ENCODE measurements around the gene PPFIBP2. TPM values are rescaled to one million over a fixed set of nuclear protein-coding genes. Genes with fewer than 3 reads are reported as not detected.

PPFIBP2 gene
- total RNA-seq, 1 experiment from 2014 or later: 5.7 TPM

GRCh38 chr11:7488681-7489080 lies 25.1 kb upstream of the PPFIBP2 start:
- ATAC-seq (no peak), DNase-seq (ENCODE audit: low read depth, low spot score) (no peak)
- Histone ChIP-seq H3K36me3 (ENCODE audit: control insufficient read depth in 1 of 2, insufficient read depth in 2 of 2, low read length in 2 of 2) (no peaks in the 10 kb centered on the region), H3K4me2 (ENCODE audit: low read length) (no peak overlapping the region), H3K27me3 (ENCODE audit: insufficient read depth, low read length) (peaks cover 41% of the 10 kb centered on the region), H3K9ac (ENCODE audit: low read length) (no peak overlapping the region), H3K4me1 (ENCODE audit: control insufficient read depth in 1 of 2, insufficient read depth in 2 of 2, low read length in 2 of 2) (no peaks in the 10 kb centered on the region), H3K4me3 (replicated peaks in 1 of 2; ENCODE audit: low read depth in 1 of 2, low read length in 2 of 2) (no peak overlapping the region), H2AFZ (ENCODE audit: low read depth, low read length, poor library complexity, severe bottlenecking) (no peak overlapping the region), H3K9me2 (ENCODE audit: insufficient read depth) (no peaks in the 10 kb centered on the region), H3K79me2 (ENCODE audit: insufficient read depth, low read length) (no peaks in the 10 kb centered on the region), H3K9me3 (ENCODE audit: control insufficient read depth in 1 of 2, insufficient read depth in 1 of 2, low read depth in 1 of 2, low read length in 2 of 2) (no peaks in the 10 kb centered on the region), H3K27ac (ENCODE audit: low read depth, low read length) (no peak overlapping the region), H4K20me1 (ENCODE audit: insufficient read depth) (no peaks in the 10 kb centered on the region)
- ChIA-PET RAD21 (ENCODE audit: low non-redundant PET in 1 of 2, low total read pairs in 2 of 2, uncharacterized antibody in 2 of 2, unreplicated experiment in 2 of 2) (no interaction called here), POLR2A (no interaction called here), CTCF (no interaction called here)
- no TSS peak for BruUV-seq (replicated peaks)
- intact Hi-C loops (cut with micrococcal nuclease): no loop called here
- TF ChIP-seq SP1 (IDR thresholded peaks at IDR 0.05; ENCODE audit: low read depth): no peak
- no peak for TF ChIP-seq POLR2AphosphoS5 (IDR thresholded peaks at IDR 0.05; ENCODE audit: low read depth, low read length)
- TF ChIP-seq EZH2 (IDR thresholded peaks at IDR 0.05): no peak
- no peak for TF ChIP-seq SRF (IDR thresholded peaks at IDR 0.05; ENCODE audit: low read depth)

GRCh38 chr11:7489376-7489775 lies 24.4 kb upstream of the PPFIBP2 start:
- Histone ChIP-seq H2AFZ (ENCODE audit: low read depth, low read length, poor library complexity, severe bottlenecking) (no peak overlapping the region), H3K4me2 (ENCODE audit: low read length) (no peak overlapping the region), H3K27ac (ENCODE audit: low read depth, low read length) (no peak overlapping the region), H3K27me3 (ENCODE audit: insufficient read depth, low read length) (peaks cover 46% of the 10 kb centered on the region), H4K20me1 (ENCODE audit: insufficient read depth) (no peaks in the 10 kb centered on the region), H3K4me3 (replicated peaks in 1 of 2; ENCODE audit: low read depth in 1 of 2, low read length in 2 of 2) (no peak overlapping the region), H3K9me2 (ENCODE audit: insufficient read depth) (no peaks in the 10 kb centered on the region), H3K79me2 (ENCODE audit: insufficient read depth, low read length) (no peaks in the 10 kb centered on the region), H3K9me3 (ENCODE audit: control insufficient read depth in 1 of 2, insufficient read depth in 1 of 2, low read depth in 1 of 2, low read length in 2 of 2) (no peaks in the 10 kb centered on the region), H3K9ac (ENCODE audit: low read length) (no peak overlapping the region), H3K4me1 (ENCODE audit: control insufficient read depth in 1 of 2, insufficient read depth in 2 of 2, low read length in 2 of 2) (no peaks in the 10 kb centered on the region), H3K36me3 (ENCODE audit: control insufficient read depth in 1 of 2, insufficient read depth in 2 of 2, low read length in 2 of 2) (no peaks in the 10 kb centered on the region)
- ATAC-seq (no peak), DNase-seq (ENCODE audit: low read depth, low spot score) (no peak)
- no TSS peak for BruUV-seq (replicated peaks)
- CTCF ChIA-PET: no interaction called here
- POLR2A ChIA-PET: no interaction called here
- RAD21 ChIA-PET (ENCODE audit: low non-redundant PET in 1 of 2, low total read pairs in 2 of 2, uncharacterized antibody in 2 of 2, unreplicated experiment in 2 of 2): no interaction called here
- intact Hi-C loops (cut with micrococcal nuclease): no loop called here
- TF ChIP-seq ELF1 (IDR thresholded peaks at IDR 0.05; ENCODE audit: borderline replicate concordance, low read depth): no peak
- no peak for TF ChIP-seq CBX3 (IDR thresholded peaks at IDR 0.05; ENCODE audit: low read depth)
- TF ChIP-seq POLR2AphosphoS5 (IDR thresholded peaks at IDR 0.05; ENCODE audit: low read depth, low read length): no peak
- no peak for TF ChIP-seq TCF7L2 (IDR thresholded peaks at IDR 0.05; ENCODE audit: borderline replicate concordance, extremely low read depth, insufficient read depth, insufficient read length)
- no peak for TF ChIP-seq CTCF (IDR thresholded peaks at IDR 0.05 in 2 of 3, conservative IDR thresholded peaks at IDR 0.05 in 1 of 3; ENCODE audit: borderline replicate concordance in 1 of 3, insufficient read depth in 1 of 3, low read depth in 2 of 3, low read length in 2 of 3)
- TF ChIP-seq JUND (IDR thresholded peaks at IDR 0.05): no peak
- TF ChIP-seq ZNF274 (IDR thresholded peaks at IDR 0.05; ENCODE audit: low read depth, low read length): no peak
- no peak for TF ChIP-seq SP1 (IDR thresholded peaks at IDR 0.05; ENCODE audit: low read depth)
- TF ChIP-seq MAX (IDR thresholded peaks at IDR 0.05): no peak
- no peak for TF ChIP-seq REST (IDR thresholded peaks at IDR 0.05; ENCODE audit: low read depth)
- TF ChIP-seq ZBTB33 (IDR thresholded peaks at IDR 0.05; ENCODE audit: extremely low read depth, insufficient replicate concordance, low read length): no peak

All from HCT116 (cell line).